ENCODE measurements around the gene PCDHGA7.

PCDHGA7 gene

DNA sequence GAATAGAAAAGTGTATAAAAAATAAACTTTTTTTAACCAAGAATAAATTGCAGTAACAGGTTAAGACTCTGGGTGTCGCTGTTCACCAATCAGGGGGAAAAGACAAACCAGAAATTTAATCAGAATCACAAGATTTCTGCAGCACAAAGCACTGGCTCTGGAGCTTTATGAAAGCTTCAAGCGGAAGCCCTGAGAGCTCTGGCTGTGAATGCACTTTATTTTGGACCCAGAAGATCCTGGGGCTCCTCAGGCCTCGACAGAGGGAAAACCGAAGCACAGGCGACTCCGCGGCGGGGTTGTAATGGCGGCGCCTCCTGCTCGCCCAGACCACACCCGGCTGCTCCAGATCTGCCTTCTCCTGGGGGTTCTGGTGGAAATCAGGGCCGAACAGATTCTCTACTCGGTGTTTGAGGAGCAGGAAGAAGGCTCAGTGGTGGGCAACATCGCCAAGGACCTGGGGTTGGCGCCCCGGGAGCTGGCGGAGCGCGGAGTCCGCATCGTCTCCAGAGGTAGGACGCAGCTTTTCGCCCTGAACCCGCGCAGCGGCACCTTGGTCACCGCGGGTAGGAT is 27.6 kb upstream of the PCDHGA7 start, which contains the start of gene PCDHGA4:
Gene PCDHGA4 (plus strand): TSS at position 122 of the 570 bp plus-strand sequence. CDS start 87 bp downstream, at position 209.
- H3K27me3 ChIP-seq (ENCODE audit: control insufficient read depth in 1 of 2, insufficient read depth in 2 of 2, low read length in 2 of 2): no peaks in the 10 kb centered on the region
- no peaks in the 10 kb centered on the region for H3K4me1 ChIP-seq (ENCODE audit: insufficient read depth, low read length)
- peak within 1 kb of the TSS; percentile 5 to 12 for H3K4me3 ChIP-seq (ENCODE audit: low read depth in 1 of 2, low read length in 2 of 2)
- no peaks in the 10 kb centered on the region for H3K36me3 ChIP-seq (ENCODE audit: insufficient read depth, low read length)
- no peak within 1 kb of the TSS for H3K9ac ChIP-seq (ENCODE audit: low read length)
- no peak within 1 kb of the TSS for H3K27ac ChIP-seq (ENCODE audit: low read depth, low read length)
- H3K9me3 ChIP-seq (ENCODE audit: low read length): peaks cover 48% of the 10 kb centered on the region

- peaks cover 48% of the 10 kb centered on the region for H3K9me3 ChIP-seq (ENCODE audit: low read length)
- H3K4me1 ChIP-seq (ENCODE audit: insufficient read depth, low read length): no peaks in the 10 kb centered on the region
- peak overlapping the region; percentile 5 to 12 for H3K4me3 ChIP-seq (ENCODE audit: low read depth in 1 of 2, low read length in 2 of 2)
- no peak overlapping the region for H3K9ac ChIP-seq (ENCODE audit: low read length)
- no peaks in the 10 kb centered on the region for H3K36me3 ChIP-seq (ENCODE audit: insufficient read depth, low read length)
- H3K27me3 ChIP-seq (ENCODE audit: control insufficient read depth in 1 of 2, insufficient read depth in 2 of 2, low read length in 2 of 2): no peaks in the 10 kb centered on the region
- H3K27ac ChIP-seq (ENCODE audit: low read depth, low read length): no peak overlapping the region
Measured at GRCh38 chr5:141355641-141356040, 26.9 kb upstream of the PCDHGA7 start.

GRCh38 chr5:141356133-141356532 is 26.4 kb upstream of the PCDHGA7 start:
- Histone ChIP-seq H3K27ac (ENCODE audit: low read depth, low read length) (no peak overlapping the region), H3K27me3 (ENCODE audit: control insufficient read depth in 1 of 2, insufficient read depth in 2 of 2, low read length in 2 of 2) (no peaks in the 10 kb centered on the region), H3K4me3 (ENCODE audit: low read depth in 1 of 2, low read length in 2 of 2) (peak overlapping the region in 1 of 2 donors; percentile 5), H3K9ac (ENCODE audit: low read length) (no peak overlapping the region), H3K4me1 (ENCODE audit: insufficient read depth, low read length) (no peaks in the 10 kb centered on the region), H3K9me3 (ENCODE audit: low read length) (peaks cover 48% of the 10 kb centered on the region), H3K36me3 (ENCODE audit: insufficient read depth, low read length) (no peaks in the 10 kb centered on the region)

DNA sequence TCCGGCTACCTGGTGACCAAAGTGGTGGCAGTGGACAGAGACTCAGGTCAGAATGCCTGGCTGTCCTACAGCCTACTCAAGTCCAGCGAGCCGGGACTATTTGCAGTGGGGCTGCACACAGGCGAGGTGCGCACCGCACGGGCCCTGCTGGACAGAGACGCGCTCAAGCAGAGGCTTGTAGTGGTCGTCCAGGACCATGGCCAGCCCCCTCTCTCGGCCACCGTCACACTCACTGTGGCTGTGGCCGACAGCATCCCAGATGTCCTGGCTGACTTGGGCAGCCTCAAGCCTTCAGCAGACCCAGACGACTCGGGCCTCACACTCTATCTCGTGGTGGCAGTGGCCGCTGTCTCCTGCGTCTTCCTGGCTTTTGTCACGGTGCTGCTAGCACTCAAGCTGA is 25.6 kb upstream of the PCDHGA7 start:
- peaks cover 48% of the 10 kb centered on the region for H3K9me3 ChIP-seq (ENCODE audit: low read length)
- H3K36me3 ChIP-seq (ENCODE audit: insufficient read depth, low read length): no peaks in the 10 kb centered on the region
- no peaks in the 10 kb centered on the region for H3K27me3 ChIP-seq (ENCODE audit: control insufficient read depth in 1 of 2, insufficient read depth in 2 of 2, low read length in 2 of 2)
- H3K27ac ChIP-seq (ENCODE audit: low read depth, low read length): no peak overlapping the region
- H3K4me1 ChIP-seq (ENCODE audit: insufficient read depth, low read length): no peaks in the 10 kb centered on the region
- no peak overlapping the region for H3K9ac ChIP-seq (ENCODE audit: low read length)
- peak overlapping the region in 1 of 2 donors; percentile 5 for H3K4me3 ChIP-seq (ENCODE audit: low read depth in 1 of 2, low read length in 2 of 2)

DNA sequence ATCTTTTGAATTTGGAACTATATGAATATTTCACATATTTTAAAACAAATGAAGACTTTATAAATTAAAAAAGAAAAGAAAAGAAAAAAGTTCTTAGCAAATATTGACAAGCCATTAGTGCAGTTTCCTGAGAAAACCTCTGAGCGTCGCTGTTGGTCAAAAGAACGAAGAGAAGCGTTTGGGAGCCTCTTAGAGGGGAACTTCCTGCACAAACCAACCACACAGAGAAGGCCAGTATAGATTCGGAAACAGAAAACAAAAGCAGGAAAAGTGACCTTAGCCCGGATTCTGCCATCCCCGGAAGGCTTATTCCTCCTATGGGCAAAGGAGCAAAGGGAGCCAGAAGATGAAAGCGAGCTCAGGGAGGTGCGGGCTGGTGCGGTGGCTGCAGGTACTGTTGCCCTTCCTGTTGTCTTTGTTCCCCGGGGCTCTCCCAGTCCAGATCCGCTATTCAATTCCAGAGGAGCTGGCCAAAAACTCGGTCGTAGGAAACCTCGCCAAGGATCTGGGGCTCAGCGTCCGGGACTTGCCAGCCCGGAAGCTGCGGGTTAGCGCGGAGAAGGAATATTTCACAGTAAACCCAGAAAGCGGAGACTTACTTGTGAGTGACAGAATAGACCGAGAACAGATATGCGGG is 22.6 kb upstream of the PCDHGA7 start, which contains the start of gene PCDHGB2:
Gene PCDHGB2 (plus strand): TSS at position 205 of the 637 bp plus-strand sequence. CDS start 142 bp downstream, at position 347.
- no peaks in the 10 kb centered on the region for H3K4me1 ChIP-seq (ENCODE audit: insufficient read depth, low read length)
- no peaks in the 10 kb centered on the region for H3K27me3 ChIP-seq (ENCODE audit: control insufficient read depth in 1 of 2, insufficient read depth in 2 of 2, low read length in 2 of 2)
- H3K36me3 ChIP-seq (ENCODE audit: insufficient read depth, low read length): no peaks in the 10 kb centered on the region
- no peak within 1 kb of the TSS for H3K27ac ChIP-seq (ENCODE audit: low read depth, low read length)
- H3K4me3 ChIP-seq (ENCODE audit: low read depth in 1 of 2, low read length in 2 of 2): peak within 1 kb of the TSS; percentile 11 to 14
- no peak within 1 kb of the TSS for H3K9ac ChIP-seq (ENCODE audit: low read length)
- peaks cover 56% of the 10 kb centered on the region for H3K9me3 ChIP-seq (ENCODE audit: low read length)

- H3K4me1 ChIP-seq (ENCODE audit: insufficient read depth, low read length): no peaks in the 10 kb centered on the region
- peak overlapping the region in 1 of 2 donors; percentile 14 for H3K4me3 ChIP-seq (ENCODE audit: low read depth in 1 of 2, low read length in 2 of 2)
- peaks cover 57% of the 10 kb centered on the region for H3K9me3 ChIP-seq (ENCODE audit: low read length)
- H3K9ac ChIP-seq (ENCODE audit: low read length): no peak overlapping the region
- no peaks in the 10 kb centered on the region for H3K36me3 ChIP-seq (ENCODE audit: insufficient read depth, low read length)
- H3K27me3 ChIP-seq (ENCODE audit: control insufficient read depth in 1 of 2, insufficient read depth in 2 of 2, low read length in 2 of 2): no peaks in the 10 kb centered on the region
- H3K27ac ChIP-seq (ENCODE audit: low read depth, low read length): no peak overlapping the region
Measured at GRCh38 chr5:141360685-141361084, 21.9 kb upstream of the PCDHGA7 start.

DNA sequence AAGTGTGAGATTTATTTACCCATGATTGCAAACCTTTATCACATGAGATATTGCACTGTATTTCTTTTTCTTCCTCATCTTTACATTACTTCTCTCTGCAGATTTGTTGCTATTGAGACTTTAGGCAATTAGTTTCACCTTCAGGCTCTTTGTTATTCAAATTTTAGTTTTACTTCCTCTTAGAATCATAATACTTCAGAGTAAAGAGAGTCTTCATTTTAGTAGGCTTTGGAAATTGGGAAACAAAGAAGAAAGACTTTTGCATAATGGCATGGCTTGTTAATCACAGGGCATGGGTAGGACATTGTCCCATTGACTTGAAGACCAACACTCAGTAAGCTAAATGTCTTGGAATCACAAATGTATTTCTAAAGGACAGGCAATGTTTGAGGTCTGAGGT is 19.8 kb upstream of the PCDHGA7 start:
- H3K4me3 ChIP-seq (ENCODE audit: low read depth in 1 of 2, low read length in 2 of 2): no peak overlapping the region
- H3K9me3 ChIP-seq (ENCODE audit: low read length): peaks cover 58% of the 10 kb centered on the region
- no peaks in the 10 kb centered on the region for H3K4me1 ChIP-seq (ENCODE audit: insufficient read depth, low read length)
- no peak overlapping the region for H3K9ac ChIP-seq (ENCODE audit: low read length)
- no peaks in the 10 kb centered on the region for H3K27me3 ChIP-seq (ENCODE audit: control insufficient read depth in 1 of 2, insufficient read depth in 2 of 2, low read length in 2 of 2)
- no peaks in the 10 kb centered on the region for H3K36me3 ChIP-seq (ENCODE audit: insufficient read depth, low read length)
- no peak overlapping the region for H3K27ac ChIP-seq (ENCODE audit: low read depth, low read length)

DNA sequence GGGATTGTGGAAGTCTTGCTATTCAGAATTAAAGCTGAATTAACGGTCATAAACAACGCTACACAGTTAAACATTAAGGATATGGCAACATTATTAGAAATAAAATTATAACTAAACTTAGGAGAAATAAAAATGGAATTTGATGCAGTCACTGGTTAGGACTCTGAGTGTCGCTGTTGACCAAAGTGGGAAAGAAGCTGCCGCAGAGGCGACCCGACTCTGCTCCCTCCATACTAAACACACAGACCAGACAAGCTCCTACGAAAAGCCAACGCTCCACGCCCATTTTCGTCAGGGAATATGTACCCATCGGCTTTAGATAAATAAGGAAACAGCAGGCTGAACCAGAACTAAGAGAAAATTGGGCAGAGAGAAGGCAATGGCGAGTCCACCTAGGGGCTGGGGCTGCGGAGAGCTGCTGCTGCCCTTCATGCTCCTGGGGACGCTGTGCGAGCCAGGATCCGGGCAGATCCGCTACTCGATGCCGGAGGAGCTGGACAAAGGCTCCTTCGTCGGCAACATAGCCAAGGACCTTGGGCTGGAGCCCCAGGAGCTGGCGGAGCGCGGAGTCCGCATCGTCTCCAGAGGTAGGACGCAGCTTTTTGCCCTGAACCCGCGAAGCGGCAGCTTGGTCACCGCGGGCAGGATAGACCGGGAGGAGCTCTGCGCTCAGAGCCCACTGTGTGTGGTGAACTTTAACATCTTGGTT is 18.4 kb upstream of the PCDHGA7 start, which contains the start of gene PCDHGA5:
Gene PCDHGA5 (plus strand): TSS at position 211 of the 709 bp plus-strand sequence. CDS start 169 bp downstream, at position 380.
- Histone ChIP-seq H3K9me3 (ENCODE audit: low read length) (peaks cover 58% of the 10 kb centered on the region), H3K4me1 (ENCODE audit: insufficient read depth, low read length) (no peaks in the 10 kb centered on the region), H3K27me3 (ENCODE audit: control insufficient read depth in 1 of 2, insufficient read depth in 2 of 2, low read length in 2 of 2) (no peaks in the 10 kb centered on the region), H3K4me3 (ENCODE audit: low read depth in 1 of 2, low read length in 2 of 2) (peak within 1 kb of the TSS; percentile 26 to 44), H3K9ac (ENCODE audit: low read length) (no peak within 1 kb of the TSS), H3K36me3 (ENCODE audit: insufficient read depth, low read length) (no peaks in the 10 kb centered on the region), H3K27ac (ENCODE audit: low read depth, low read length) (no peak within 1 kb of the TSS)

DNA sequence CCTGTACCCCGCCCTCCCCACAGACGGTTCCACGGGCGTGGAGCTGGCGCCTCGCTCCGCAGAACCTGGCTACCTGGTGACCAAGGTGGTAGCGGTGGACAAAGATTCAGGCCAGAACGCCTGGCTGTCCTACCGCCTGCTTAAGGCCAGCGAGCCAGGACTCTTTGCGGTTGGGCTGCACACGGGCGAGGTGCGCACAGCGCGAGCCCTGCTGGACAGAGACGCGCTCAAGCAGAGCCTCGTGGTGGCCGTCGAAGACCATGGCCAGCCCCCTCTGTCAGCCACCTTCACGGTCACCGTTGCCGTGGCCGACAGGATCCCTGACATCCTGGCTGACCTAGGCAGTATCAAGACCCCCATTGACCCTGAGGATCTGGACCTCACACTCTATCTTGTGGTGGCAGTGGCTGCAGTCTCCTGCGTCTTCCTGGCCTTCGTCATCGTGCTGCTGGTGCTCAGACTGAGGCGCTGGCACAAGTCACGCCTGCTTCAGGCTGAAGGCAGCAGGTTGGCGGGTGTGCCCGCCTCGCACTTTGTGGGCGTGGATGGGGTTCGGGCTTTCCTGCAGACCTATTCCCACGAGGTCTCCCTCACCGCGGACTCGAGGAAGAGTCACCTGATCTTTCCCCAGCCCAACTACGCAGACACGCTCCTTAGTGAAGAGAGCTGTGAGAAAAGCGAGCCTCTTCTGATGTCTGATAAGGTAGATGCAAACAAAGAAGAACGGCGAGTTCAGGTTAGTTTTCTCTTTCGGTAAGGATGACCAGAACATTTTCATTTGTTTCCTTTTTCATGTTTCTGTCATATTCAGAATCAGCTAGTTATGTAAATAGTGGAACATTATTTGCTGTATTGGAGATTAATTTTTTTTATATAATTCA is 16.3 kb upstream of the PCDHGA7 start:
- Histone ChIP-seq H3K27ac (ENCODE audit: low read depth, low read length) (no peak overlapping the region), H3K36me3 (ENCODE audit: insufficient read depth, low read length) (peaks cover 4% of the 10 kb centered on the region), H3K4me3 (ENCODE audit: low read depth in 1 of 2, low read length in 2 of 2) (peak overlapping the region in 1 of 2 donors; percentile 44), H3K4me1 (ENCODE audit: insufficient read depth, low read length) (no peaks in the 10 kb centered on the region), H3K9ac (ENCODE audit: low read length) (no peak overlapping the region), H3K9me3 (ENCODE audit: low read length) (peaks cover 61% of the 10 kb centered on the region), H3K27me3 (ENCODE audit: control insufficient read depth in 1 of 2, insufficient read depth in 2 of 2, low read length in 2 of 2) (no peaks in the 10 kb centered on the region)

GRCh38 chr5:141369994-141370848 is 12.3 kb upstream of the PCDHGA7 start, which contains the start of gene PCDHGB3:
PCDHGB3 (plus strand) TSS chr5:141370242; CDS start chr5:141370395, 153 bp downstream.
- H3K4me3 ChIP-seq (ENCODE audit: low read depth in 1 of 2, low read length in 2 of 2): peak within 1 kb of the TSS; percentile 32 to 50
- no peaks in the 10 kb centered on the region for H3K27me3 ChIP-seq (ENCODE audit: control insufficient read depth in 1 of 2, insufficient read depth in 2 of 2, low read length in 2 of 2)
- H3K27ac ChIP-seq (ENCODE audit: low read depth, low read length): no peak within 1 kb of the TSS
- peaks cover 4% of the 10 kb centered on the region for H3K36me3 ChIP-seq (ENCODE audit: insufficient read depth, low read length)
- no peak within 1 kb of the TSS for H3K9ac ChIP-seq (ENCODE audit: low read length)
- H3K4me1 ChIP-seq (ENCODE audit: insufficient read depth, low read length): no peaks in the 10 kb centered on the region
- peaks cover 70% of the 10 kb centered on the region for H3K9me3 ChIP-seq (ENCODE audit: low read length)

Data from muscle layer of colon (tissue), 2 donors.